Mammary epithelial cell (primary cell): ENCODE results near the gene ACO2.

Source experiments
- EZH2 ChIP-seq: IDR thresholded peaks from 2 replicates; pipeline ENCODE4 v1.6.1; 2012; ENCODE audit warnings: low read length, inconsistent platforms, borderline replicate concordance
- TF ChIP-seq, protein P1 (sequence below), 2 donors: IDR thresholded peaks in 1 of 2; conservative IDR thresholded peaks in 1 of 2; 2 replicates each; pipeline ENCODE4 v1.5.1; 2011 to 2012; ENCODE audit warnings: inconsistent platforms in 2 of 2, low read length in 2 of 2, mild to moderate bottlenecking in 2 of 2, control low read depth in 1 of 2, low read depth in 1 of 2; ENCODE audit not compliant: insufficient read depth in 1 of 2; ENCODE audit errors: extremely low read depth in 1 of 2

- TF ChIP-seq, protein P1, sequence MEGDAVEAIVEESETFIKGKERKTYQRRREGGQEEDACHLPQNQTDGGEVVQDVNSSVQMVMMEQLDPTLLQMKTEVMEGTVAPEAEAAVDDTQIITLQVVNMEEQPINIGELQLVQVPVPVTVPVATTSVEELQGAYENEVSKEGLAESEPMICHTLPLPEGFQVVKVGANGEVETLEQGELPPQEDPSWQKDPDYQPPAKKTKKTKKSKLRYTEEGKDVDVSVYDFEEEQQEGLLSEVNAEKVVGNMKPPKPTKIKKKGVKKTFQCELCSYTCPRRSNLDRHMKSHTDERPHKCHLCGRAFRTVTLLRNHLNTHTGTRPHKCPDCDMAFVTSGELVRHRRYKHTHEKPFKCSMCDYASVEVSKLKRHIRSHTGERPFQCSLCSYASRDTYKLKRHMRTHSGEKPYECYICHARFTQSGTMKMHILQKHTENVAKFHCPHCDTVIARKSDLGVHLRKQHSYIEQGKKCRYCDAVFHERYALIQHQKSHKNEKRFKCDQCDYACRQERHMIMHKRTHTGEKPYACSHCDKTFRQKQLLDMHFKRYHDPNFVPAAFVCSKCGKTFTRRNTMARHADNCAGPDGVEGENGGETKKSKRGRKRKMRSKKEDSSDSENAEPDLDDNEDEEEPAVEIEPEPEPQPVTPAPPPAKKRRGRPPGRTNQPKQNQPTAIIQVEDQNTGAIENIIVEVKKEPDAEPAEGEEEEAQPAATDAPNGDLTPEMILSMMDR (conservative IDR thresholded peaks at IDR 0.05 in 1 of 2, IDR thresholded peaks at IDR 0.05 in 1 of 2; ENCODE audit: extremely low read depth in 1 of 2, insufficient read depth in 1 of 2, low read depth in 1 of 2, low read length in 2 of 2) = no peak
- TF ChIP-seq EZH2 = no peak
Observed at GRCh38 chr22:41557401-41558240, 88.7 kb downstream of the ACO2 start.
